ENCODE measurements around the gene PLEKHM3.

The PLEKHM3 gene

GRCh38 chr2:208062961-208063360 lies 37.6 kb upstream of the PLEKHM3 start:
- Histone ChIP-seq H4K8ac (ENCODE audit: low read length) (no peak overlapping the region), H2AK5ac (ENCODE audit: low read length, severe bottlenecking) (no peak overlapping the region), H3K4me1 (ENCODE audit: control insufficient read depth, insufficient read depth, low read depth, low read length) (peaks cover 4% of the 10 kb centered on the region), H3K79me1 (replicated peaks; ENCODE audit: low read length, poor library complexity, severe bottlenecking) (no peaks in the 10 kb centered on the region), H2BK120ac (ENCODE audit: low read depth, low read length) (no peak overlapping the region), H2AFZ (ENCODE audit: low read depth, low read length) (no peak overlapping the region), H3K14ac (ENCODE audit: low read length in 2 of 2) (no peak overlapping the region), H2BK5ac (ENCODE audit: low read depth, low read length, poor library complexity, severe bottlenecking) (no peak overlapping the region), H3K36me3 (ENCODE audit: control insufficient read depth in 1 of 2, insufficient read depth in 2 of 2, low read depth in 1 of 2, low read length in 2 of 2) (no peaks in the 10 kb centered on the region), H3K4me2 (ENCODE audit: low read length, poor library complexity, severe bottlenecking) (no peak overlapping the region), H3K9me3 (ENCODE audit: control insufficient read depth, low read length) (no peaks in the 10 kb centered on the region), H3K9ac (ENCODE audit: low read length) (no peak overlapping the region), H3K27ac (ENCODE audit: low read length, poor library complexity, severe bottlenecking) (no peak overlapping the region), H3K4me3 (ENCODE audit: insufficient read depth in 1 of 2, low read depth in 1 of 2, low read length in 2 of 2) (no peak overlapping the region), H4K91ac (ENCODE audit: low read length) (no peak overlapping the region), H3K23ac (ENCODE audit: low read length in 2 of 2) (no peak overlapping the region), H2BK12ac (ENCODE audit: low read length in 2 of 2) (no peak overlapping the region), H3K27me3 (ENCODE audit: control insufficient read depth in 1 of 2, insufficient read depth in 1 of 2, low read length in 2 of 2) (peaks cover 5 to 9% of the 10 kb centered on the region in 2 experiments), H3K18ac (ENCODE audit: low read depth in 1 of 2, low read length in 2 of 2) (no peak overlapping the region), H2BK15ac (ENCODE audit: low read depth, poor library complexity, severe bottlenecking) (no peak overlapping the region), H3K4ac (ENCODE audit: low read depth in 1 of 2, low read length in 2 of 2) (no peak overlapping the region)
- no peak for DNase-seq
- no CpG with 5 or more reads among the region's 2 CpGs for WGBS

- H3K9ac ChIP-seq (ENCODE audit: low read length): no peak overlapping the region
- WGBS: 100% methylated on average over 1 of the region's 4 CpGs
- H4K91ac ChIP-seq (ENCODE audit: low read length): no peak overlapping the region
- H3K27ac ChIP-seq (ENCODE audit: low read length, poor library complexity, severe bottlenecking): no peak overlapping the region
- no peak overlapping the region for H4K8ac ChIP-seq (ENCODE audit: low read length)
- no peaks in the 10 kb centered on the region for H3K9me3 ChIP-seq (ENCODE audit: control insufficient read depth, low read length)
- no peak overlapping the region for H3K4me2 ChIP-seq (ENCODE audit: low read length, poor library complexity, severe bottlenecking)
- H2AK5ac ChIP-seq (ENCODE audit: low read length, severe bottlenecking): no peak overlapping the region
- H3K23ac ChIP-seq (ENCODE audit: low read length in 2 of 2): no peak overlapping the region
- no peaks in the 10 kb centered on the region for H3K79me1 ChIP-seq (replicated peaks; ENCODE audit: low read length, poor library complexity, severe bottlenecking)
- H3K4ac ChIP-seq (ENCODE audit: low read depth in 1 of 2, low read length in 2 of 2): no peak overlapping the region
- H2AFZ ChIP-seq (ENCODE audit: low read depth, low read length): no peak overlapping the region
- H2BK12ac ChIP-seq (ENCODE audit: low read length in 2 of 2): no peak overlapping the region
- peaks cover 4% of the 10 kb centered on the region for H3K4me1 ChIP-seq (ENCODE audit: control insufficient read depth, insufficient read depth, low read depth, low read length)
- H3K18ac ChIP-seq (ENCODE audit: low read depth in 1 of 2, low read length in 2 of 2): no peak overlapping the region
- H2BK15ac ChIP-seq (ENCODE audit: low read depth, poor library complexity, severe bottlenecking): no peak overlapping the region
- H2BK5ac ChIP-seq (ENCODE audit: low read depth, low read length, poor library complexity, severe bottlenecking): no peak overlapping the region
- no peak overlapping the region for H3K14ac ChIP-seq (ENCODE audit: low read length in 2 of 2)
- peaks cover 5 to 9% of the 10 kb centered on the region in 2 experiments for H3K27me3 ChIP-seq (ENCODE audit: control insufficient read depth in 1 of 2, insufficient read depth in 1 of 2, low read length in 2 of 2)
- no peak overlapping the region for H3K4me3 ChIP-seq (ENCODE audit: insufficient read depth in 1 of 2, low read depth in 1 of 2, low read length in 2 of 2)
- H3K36me3 ChIP-seq (ENCODE audit: control insufficient read depth in 1 of 2, insufficient read depth in 2 of 2, low read depth in 1 of 2, low read length in 2 of 2): no peaks in the 10 kb centered on the region
- peak; percentile 18 for DNase-seq
- H2BK120ac ChIP-seq (ENCODE audit: low read depth, low read length): no peak overlapping the region
These were observed 36.8 kb upstream of the PLEKHM3 start for GRCh38 chr2:208062113-208062512.

GRCh38 chr2:208057108-208057507 lies 31.8 kb upstream of the PLEKHM3 start:
- Histone ChIP-seq H3K4me1 (ENCODE audit: control insufficient read depth, insufficient read depth, low read depth, low read length) (no peaks in the 10 kb centered on the region), H3K4ac (ENCODE audit: low read depth in 1 of 2, low read length in 2 of 2) (no peak overlapping the region), H2BK5ac (ENCODE audit: low read depth, low read length, poor library complexity, severe bottlenecking) (no peak overlapping the region), H2AFZ (ENCODE audit: low read depth, low read length) (no peak overlapping the region), H3K4me2 (ENCODE audit: low read length, poor library complexity, severe bottlenecking) (no peak overlapping the region), H3K9ac (ENCODE audit: low read length) (no peak overlapping the region), H3K4me3 (ENCODE audit: insufficient read depth in 1 of 2, low read depth in 1 of 2, low read length in 2 of 2) (no peak overlapping the region), H2BK120ac (ENCODE audit: low read depth, low read length) (no peak overlapping the region), H3K9me3 (ENCODE audit: control insufficient read depth, low read length) (no peaks in the 10 kb centered on the region), H4K8ac (ENCODE audit: low read length) (no peak overlapping the region), H3K36me3 (ENCODE audit: control insufficient read depth in 1 of 2, insufficient read depth in 2 of 2, low read depth in 1 of 2, low read length in 2 of 2) (no peaks in the 10 kb centered on the region), H3K27ac (ENCODE audit: low read length, poor library complexity, severe bottlenecking) (no peak overlapping the region), H2BK15ac (ENCODE audit: low read depth, poor library complexity, severe bottlenecking) (no peak overlapping the region), H3K14ac (ENCODE audit: low read length in 2 of 2) (no peak overlapping the region), H2BK12ac (ENCODE audit: low read length in 2 of 2) (no peak overlapping the region), H3K18ac (ENCODE audit: low read depth in 1 of 2, low read length in 2 of 2) (no peak overlapping the region), H3K79me1 (replicated peaks; ENCODE audit: low read length, poor library complexity, severe bottlenecking) (no peaks in the 10 kb centered on the region), H4K91ac (ENCODE audit: low read length) (no peak overlapping the region), H3K23ac (ENCODE audit: low read length in 2 of 2) (no peak overlapping the region), H3K27me3 (ENCODE audit: control insufficient read depth in 1 of 2, insufficient read depth in 1 of 2, low read length in 2 of 2) (peaks cover 5 to 9% of the 10 kb centered on the region in 2 experiments), H2AK5ac (ENCODE audit: low read length, severe bottlenecking) (no peak overlapping the region)
- no peak for DNase-seq
- no CpG with 5 or more reads among the region's 1 CpG for WGBS

GRCh38 chr2:208049441-208049840 lies 24.1 kb upstream of the PLEKHM3 start:
- H3K9ac ChIP-seq (ENCODE audit: low read length): no peak overlapping the region
- no peak overlapping the region for H2BK120ac ChIP-seq (ENCODE audit: low read depth, low read length)
- H3K27me3 ChIP-seq (ENCODE audit: control insufficient read depth in 1 of 2, insufficient read depth in 1 of 2, low read length in 2 of 2): no peaks in the 10 kb centered on the region
- H3K79me1 ChIP-seq (replicated peaks; ENCODE audit: low read length, poor library complexity, severe bottlenecking): no peaks in the 10 kb centered on the region
- DNase-seq: no peak
- H3K36me3 ChIP-seq (ENCODE audit: control insufficient read depth in 1 of 2, insufficient read depth in 2 of 2, low read depth in 1 of 2, low read length in 2 of 2): no peaks in the 10 kb centered on the region
- H3K9me3 ChIP-seq (ENCODE audit: control insufficient read depth, low read length): no peaks in the 10 kb centered on the region
- H3K23ac ChIP-seq (ENCODE audit: low read length in 2 of 2): no peak overlapping the region
- H2BK15ac ChIP-seq (ENCODE audit: low read depth, poor library complexity, severe bottlenecking): no peak overlapping the region
- H3K4ac ChIP-seq (ENCODE audit: low read depth in 1 of 2, low read length in 2 of 2): no peak overlapping the region
- no peak overlapping the region for H4K91ac ChIP-seq (ENCODE audit: low read length)
- H3K4me3 ChIP-seq (ENCODE audit: insufficient read depth in 1 of 2, low read depth in 1 of 2, low read length in 2 of 2): no peak overlapping the region
- no peak overlapping the region for H3K4me2 ChIP-seq (ENCODE audit: low read length, poor library complexity, severe bottlenecking)
- 74% methylated on average over 1 of the region's 2 CpGs for WGBS
- H2BK5ac ChIP-seq (ENCODE audit: low read depth, low read length, poor library complexity, severe bottlenecking): no peak overlapping the region
- H3K14ac ChIP-seq (ENCODE audit: low read length in 2 of 2): no peak overlapping the region
- no peak overlapping the region for H4K8ac ChIP-seq (ENCODE audit: low read length)
- H3K27ac ChIP-seq (ENCODE audit: low read length, poor library complexity, severe bottlenecking): no peak overlapping the region
- no peak overlapping the region for H2BK12ac ChIP-seq (ENCODE audit: low read length in 2 of 2)
- H3K4me1 ChIP-seq (ENCODE audit: control insufficient read depth, insufficient read depth, low read depth, low read length): no peaks in the 10 kb centered on the region
- H2AFZ ChIP-seq (ENCODE audit: low read depth, low read length): no peak overlapping the region
- H3K18ac ChIP-seq (ENCODE audit: low read depth in 1 of 2, low read length in 2 of 2): no peak overlapping the region
- H2AK5ac ChIP-seq (ENCODE audit: low read length, severe bottlenecking): no peak overlapping the region
